NCI-H2081 treated with DMSO at 0.1 percent for 48 hours (cell line): ENCODE data around the gene RRH.

Experiments
- DNase-seq: peaks from one replicate; lab custom pipeline; 2025; lab: John Stamatoyannopoulos, UW

RRH gene

GRCh38 chr4:109887071-109887470 lies 59.3 kb downstream of the RRH start:
- DNase-seq = no peak

GRCh38 chr4:109890076-109890475 lies 62.3 kb downstream of the RRH start:
- DNase-seq = no peak
